ENCODE results near the gene UBLCP1. TPM values are rescaled to one million over a fixed set of nuclear protein-coding genes. Genes with fewer than 3 reads are reported as not detected.
"Not testable (repeated sequence)": the region's sequence is repeated elsewhere in the genome, so short reads cannot be mapped to it uniquely, and the experiment has no call there.

The UBLCP1 gene
- total RNA-seq, 1 experiment from 2014 or later = 32.9 TPM

DNA sequence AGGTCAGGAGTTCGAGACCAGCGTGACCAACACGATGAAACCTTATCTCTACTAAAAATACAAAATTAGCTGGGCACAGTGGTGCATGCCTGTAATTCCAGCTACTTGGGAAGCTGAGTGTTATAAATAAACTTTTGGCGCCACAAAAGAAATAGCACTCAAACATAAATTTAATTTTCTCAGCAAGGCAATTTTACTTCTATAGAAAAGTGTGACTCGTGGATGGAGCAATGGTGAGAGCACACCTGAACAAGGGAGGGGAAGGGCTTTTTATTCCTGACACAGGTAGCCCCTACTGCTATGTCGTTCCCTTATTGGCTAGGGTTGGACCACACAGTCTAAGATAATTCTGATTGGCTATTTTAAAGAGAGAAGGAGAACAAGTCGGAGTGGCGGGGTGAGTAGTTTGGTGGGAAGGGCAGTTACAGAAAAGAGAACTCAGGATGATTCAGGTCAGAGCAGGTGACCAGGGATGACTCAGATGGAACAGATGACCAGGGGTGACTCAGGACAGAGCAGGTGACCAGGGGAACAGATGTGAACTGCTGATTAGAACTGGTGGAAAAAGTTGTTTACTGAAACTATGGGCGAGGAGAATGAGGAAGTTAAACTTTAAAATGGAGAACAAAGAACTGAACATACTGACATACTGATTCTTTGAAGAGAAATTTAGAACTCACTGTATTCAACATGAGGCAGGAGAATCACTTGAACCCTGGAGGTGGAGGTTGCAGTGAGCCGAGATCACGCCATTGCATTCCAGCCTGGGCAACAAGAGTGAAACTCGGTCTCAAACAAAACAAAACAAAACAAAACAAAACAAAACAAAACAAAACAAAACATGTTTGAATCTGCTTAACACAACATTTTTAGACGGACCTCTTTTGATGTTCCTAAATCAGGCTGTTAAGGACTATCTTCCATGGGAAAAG is 39.1 kb downstream of the UBLCP1 start:
- H3K4me3 ChIP-seq (replicated peaks in 1 of 2; ENCODE audit: low read depth in 1 of 2, low read length in 2 of 2); H3K27ac ChIP-seq (ENCODE audit: low read depth, low read length); H3K27me3 ChIP-seq (ENCODE audit: insufficient read depth, low read length); H4K20me1 ChIP-seq (ENCODE audit: insufficient read depth); BruUV-seq (replicated peaks); H3K9ac ChIP-seq (ENCODE audit: low read length); H3K9me2 ChIP-seq (ENCODE audit: insufficient read depth); H3K79me2 ChIP-seq (ENCODE audit: insufficient read depth, low read length); intact Hi-C loops (cut with micrococcal nuclease); H3K4me2 ChIP-seq (ENCODE audit: low read length); H2AFZ ChIP-seq (ENCODE audit: low read depth, low read length, poor library complexity, severe bottlenecking); ATAC-seq; POLR2A ChIA-PET; H3K4me1 ChIP-seq (ENCODE audit: control insufficient read depth in 1 of 2, insufficient read depth in 2 of 2, low read length in 2 of 2); RAD21 ChIA-PET (ENCODE audit: low non-redundant PET in 1 of 2, low total read pairs in 2 of 2, uncharacterized antibody in 2 of 2, unreplicated experiment in 2 of 2); CTCF ChIA-PET; H3K36me3 ChIP-seq (ENCODE audit: control insufficient read depth in 1 of 2, insufficient read depth in 2 of 2, low read length in 2 of 2); DNase-seq (ENCODE audit: low read depth, low spot score): not testable (repeated sequence)
- peaks cover 15 to 17% of the 10 kb centered on the region in 2 experiments; a peak in 3 of 4 replicates for H3K9me3 ChIP-seq (ENCODE audit: control insufficient read depth in 1 of 2, insufficient read depth in 1 of 2, low read depth in 1 of 2, low read length in 2 of 2)
- TF ChIP-seq FOSL1 (IDR thresholded peaks at IDR 0.05; ENCODE audit: low read depth) = 0 out of 2 replicates have a peak, but pooled peaks have one; percentile 19
- TF ChIP-seq JUND (IDR thresholded peaks at IDR 0.05) = 0 out of 2 replicates have a peak, but pooled peaks have one; percentile 14

DNA sequence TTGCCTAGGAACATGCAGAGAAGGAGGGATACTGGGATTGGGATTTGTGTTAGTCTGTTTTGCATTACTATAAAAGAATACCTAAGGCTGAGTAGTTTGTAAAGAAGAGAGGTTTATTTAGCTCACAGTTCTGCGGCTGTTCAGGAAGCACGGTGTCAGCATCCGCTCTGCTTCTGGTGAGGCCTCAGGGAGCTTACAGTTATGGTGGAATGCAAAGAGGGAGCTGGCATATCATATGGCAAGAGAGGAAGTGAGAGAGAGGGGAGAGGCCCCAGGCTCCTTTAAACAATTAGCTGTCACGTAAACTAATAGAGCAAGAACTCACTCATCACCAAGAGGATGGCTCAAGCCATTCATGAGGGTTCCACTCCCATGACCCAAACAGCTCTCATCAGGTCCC is 40.2 kb downstream of the UBLCP1 start:
- no peaks in the 10 kb centered on the region for H3K79me2 ChIP-seq (ENCODE audit: insufficient read depth, low read length)
- DNase-seq (ENCODE audit: low read depth, low spot score) = no peak
- no peak overlapping the region for H3K4me3 ChIP-seq (replicated peaks in 1 of 2; ENCODE audit: low read depth in 1 of 2, low read length in 2 of 2)
- ChIA-PET CTCF (interaction anchor here (0.9 kb wide), 1 partner anchor 147 kb away, joined by 3 read pairs; no protein-coding TSS in a partner anchor), RAD21 (ENCODE audit: low non-redundant PET in 1 of 2, low total read pairs in 2 of 2, uncharacterized antibody in 2 of 2, unreplicated experiment in 2 of 2) (no interaction called here), POLR2A (no interaction called here)
- H3K27me3 ChIP-seq (ENCODE audit: insufficient read depth, low read length) = no peaks in the 10 kb centered on the region
- H3K9me2 ChIP-seq (ENCODE audit: insufficient read depth) = no peaks in the 10 kb centered on the region
- no peak overlapping the region for H3K27ac ChIP-seq (ENCODE audit: low read depth, low read length)
- intact Hi-C loops (cut with micrococcal nuclease) = no loop called here
- ATAC-seq = no peak
- H3K4me2 ChIP-seq (ENCODE audit: low read length) = no peak overlapping the region
- H2AFZ ChIP-seq (ENCODE audit: low read depth, low read length, poor library complexity, severe bottlenecking) = no peak overlapping the region
- H3K4me1 ChIP-seq (ENCODE audit: control insufficient read depth in 1 of 2, insufficient read depth in 2 of 2, low read length in 2 of 2) = no peaks in the 10 kb centered on the region
- H3K9ac ChIP-seq (ENCODE audit: low read length) = no peak overlapping the region
- no peaks in the 10 kb centered on the region for H4K20me1 ChIP-seq (ENCODE audit: insufficient read depth)
- peaks cover 15 to 17% of the 10 kb centered on the region in 2 experiments; a peak in 3 of 4 replicates for H3K9me3 ChIP-seq (ENCODE audit: control insufficient read depth in 1 of 2, insufficient read depth in 1 of 2, low read depth in 1 of 2, low read length in 2 of 2)
- no peaks in the 10 kb centered on the region for H3K36me3 ChIP-seq (ENCODE audit: control insufficient read depth in 1 of 2, insufficient read depth in 2 of 2, low read length in 2 of 2)
- BruUV-seq (replicated peaks) = no TSS peak
- TF ChIP-seq YY1 (IDR thresholded peaks at IDR 0.05; ENCODE audit: extremely low read depth, insufficient replicate concordance, low read depth, low read length) (no peak), SP1 (IDR thresholded peaks at IDR 0.05; ENCODE audit: low read depth) (no peak), POLR2A (IDR thresholded peaks at IDR 0.05; ENCODE audit: borderline replicate concordance, extremely low read depth, insufficient read depth, insufficient read length) (no peak), SIN3A (IDR thresholded peaks at IDR 0.05; ENCODE audit: low read depth) (no peak), ZFX (IDR thresholded peaks at IDR 0.05) (no peak), EZH2 (IDR thresholded peaks at IDR 0.05) (no peak), EZH2phosphoT487 (IDR thresholded peaks at IDR 0.05; ENCODE audit: borderline replicate concordance) (no peak), SRF (IDR thresholded peaks at IDR 0.05; ENCODE audit: low read depth) (no peak), EGR1 (IDR thresholded peaks at IDR 0.05; ENCODE audit: low read depth) (no peak), POLR2AphosphoS5 (IDR thresholded peaks at IDR 0.05; ENCODE audit: low read depth, low read length) (no peak)
- TF ChIP-seq, protein P1, sequence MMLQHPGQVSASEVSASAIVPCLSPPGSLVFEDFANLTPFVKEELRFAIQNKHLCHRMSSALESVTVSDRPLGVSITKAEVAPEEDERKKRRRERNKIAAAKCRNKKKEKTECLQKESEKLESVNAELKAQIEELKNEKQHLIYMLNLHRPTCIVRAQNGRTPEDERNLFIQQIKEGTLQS (IDR thresholded peaks at IDR 0.05) = no peak
- TF ChIP-seq, protein P2, sequence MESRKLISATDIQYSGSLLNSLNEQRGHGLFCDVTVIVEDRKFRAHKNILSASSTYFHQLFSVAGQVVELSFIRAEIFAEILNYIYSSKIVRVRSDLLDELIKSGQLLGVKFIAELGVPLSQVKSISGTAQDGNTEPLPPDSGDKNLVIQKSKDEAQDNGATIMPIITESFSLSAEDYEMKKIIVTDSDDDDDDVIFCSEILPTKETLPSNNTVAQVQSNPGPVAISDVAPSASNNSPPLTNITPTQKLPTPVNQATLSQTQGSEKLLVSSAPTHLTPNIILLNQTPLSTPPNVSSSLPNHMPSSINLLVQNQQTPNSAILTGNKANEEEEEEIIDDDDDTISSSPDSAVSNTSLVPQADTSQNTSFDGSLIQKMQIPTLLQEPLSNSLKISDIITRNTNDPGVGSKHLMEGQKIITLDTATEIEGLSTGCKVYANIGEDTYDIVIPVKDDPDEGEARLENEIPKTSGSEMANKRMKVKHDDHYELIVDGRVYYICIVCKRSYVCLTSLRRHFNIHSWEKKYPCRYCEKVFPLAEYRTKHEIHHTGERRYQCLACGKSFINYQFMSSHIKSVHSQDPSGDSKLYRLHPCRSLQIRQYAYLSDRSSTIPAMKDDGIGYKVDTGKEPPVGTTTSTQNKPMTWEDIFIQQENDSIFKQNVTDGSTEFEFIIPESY (IDR thresholded peaks at IDR 0.05; ENCODE audit: extremely low read depth, insufficient replicate concordance, low read length) = no peak
- TF ChIP-seq, protein P3, sequence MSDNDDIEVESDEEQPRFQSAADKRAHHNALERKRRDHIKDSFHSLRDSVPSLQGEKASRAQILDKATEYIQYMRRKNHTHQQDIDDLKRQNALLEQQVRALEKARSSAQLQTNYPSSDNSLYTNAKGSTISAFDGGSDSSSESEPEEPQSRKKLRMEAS (IDR thresholded peaks at IDR 0.05) = no peak
- TF ChIP-seq, protein P4, sequence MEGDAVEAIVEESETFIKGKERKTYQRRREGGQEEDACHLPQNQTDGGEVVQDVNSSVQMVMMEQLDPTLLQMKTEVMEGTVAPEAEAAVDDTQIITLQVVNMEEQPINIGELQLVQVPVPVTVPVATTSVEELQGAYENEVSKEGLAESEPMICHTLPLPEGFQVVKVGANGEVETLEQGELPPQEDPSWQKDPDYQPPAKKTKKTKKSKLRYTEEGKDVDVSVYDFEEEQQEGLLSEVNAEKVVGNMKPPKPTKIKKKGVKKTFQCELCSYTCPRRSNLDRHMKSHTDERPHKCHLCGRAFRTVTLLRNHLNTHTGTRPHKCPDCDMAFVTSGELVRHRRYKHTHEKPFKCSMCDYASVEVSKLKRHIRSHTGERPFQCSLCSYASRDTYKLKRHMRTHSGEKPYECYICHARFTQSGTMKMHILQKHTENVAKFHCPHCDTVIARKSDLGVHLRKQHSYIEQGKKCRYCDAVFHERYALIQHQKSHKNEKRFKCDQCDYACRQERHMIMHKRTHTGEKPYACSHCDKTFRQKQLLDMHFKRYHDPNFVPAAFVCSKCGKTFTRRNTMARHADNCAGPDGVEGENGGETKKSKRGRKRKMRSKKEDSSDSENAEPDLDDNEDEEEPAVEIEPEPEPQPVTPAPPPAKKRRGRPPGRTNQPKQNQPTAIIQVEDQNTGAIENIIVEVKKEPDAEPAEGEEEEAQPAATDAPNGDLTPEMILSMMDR (IDR thresholded peaks at IDR 0.05 in 2 of 3, conservative IDR thresholded peaks at IDR 0.05 in 1 of 3; ENCODE audit: borderline replicate concordance in 1 of 3, insufficient read depth in 1 of 3, low read depth in 2 of 3, low read length in 2 of 3) = no peak

Data from HCT116 (cell line).